Caco-2 (cell line): ENCODE results near the gene RPH3AL. TPM values are rescaled to one million over a fixed set of nuclear protein-coding genes. Genes with fewer than 3 reads are reported as not detected.

ENCODE experiments used
- BruUV-seq: library from RNA; stranded (reverse); fragments of 400-500 nt; replicated peaks from 2 replicates; lab custom pipeline; 2021; lab: Mats Ljungman, UMichigan
- CTCF ChIA-PET: fragments of 300-600 bp; sonication (Branson Sonifier 250); formaldehyde crosslinking; loops from one replicate; lab custom pipeline; 2022; ENCODE audit warnings: antibody characterized with exemption; lab: Charles Lee
- POLR2A ChIA-PET: fragments of 300-600 bp; sonication (Branson Sonifier 250); formaldehyde crosslinking; loops from one replicate; lab custom pipeline; 2022; ENCODE audit warnings: antibody characterized with exemption; lab: Charles Lee
- DNase-seq, 2 experiments: peaks; one replicate each; pipeline versions ENCODE4 v3.0.0 to v3.0.0-alpha.2; 2020 to 2022
- H3K27me3 ChIP-seq: replicated peaks from 2 replicates; pipeline ENCODE4 v1.6.0; 2011; ENCODE audit warnings: low read length; ENCODE audit not compliant: control insufficient read depth, insufficient read depth
- H3K36me3 ChIP-seq: 2 replicates; pipeline ENCODE4 v1.5.1; 2011; ENCODE audit warnings: low read length; ENCODE audit not compliant: control insufficient read depth, insufficient read depth
- H3K4me1 ChIP-seq: fragments of 250-450 bp; sonication (Bioruptor Pico); 2 replicates; pipeline ENCODE4 v1.5.1; 2020; ENCODE audit warnings: mild to moderate bottlenecking
- H3K4me3 ChIP-seq: 2 replicates; pipeline ENCODE4 v1.5.1; 2011; ENCODE audit warnings: low read depth, mild to moderate bottlenecking, control low read depth, low read length
- H3K9me3 ChIP-seq: fragments of 250-450 bp; sonication (Bioruptor Pico); 2 replicates; pipeline ENCODE4 v1.5.1; 2020; ENCODE audit warnings: mild to moderate bottlenecking, moderate library complexity
- H3K27ac Mint-ChIP-seq: one replicate; pipeline ENCODE4 v1.8.0; 2022; ENCODE audit warnings: mixed read lengths; ENCODE audit not compliant: unreplicated experiment
- H3K27me3 Mint-ChIP-seq: one replicate; pipeline ENCODE4 v1.8.0; 2022; ENCODE audit warnings: mixed read lengths; ENCODE audit not compliant: insufficient read depth, unreplicated experiment
- H3K36me3 Mint-ChIP-seq: one replicate; pipeline ENCODE4 v1.8.0; 2022; ENCODE audit warnings: mild to moderate bottlenecking, mixed read lengths; ENCODE audit not compliant: insufficient read depth, unreplicated experiment
- H3K4me1 Mint-ChIP-seq: one replicate; pipeline ENCODE4 v1.8.0; 2022; ENCODE audit warnings: low read depth, mixed read lengths; ENCODE audit not compliant: unreplicated experiment
- H3K4me3 Mint-ChIP-seq: one replicate; pipeline ENCODE4 v1.8.0; 2022; ENCODE audit warnings: mild to moderate bottlenecking, moderate library complexity, mixed read lengths; ENCODE audit not compliant: unreplicated experiment
- H3K9me3 Mint-ChIP-seq: one replicate; pipeline ENCODE4 v1.8.0; 2022; ENCODE audit warnings: mixed read lengths; ENCODE audit not compliant: unreplicated experiment
- CTCF ChIP-seq, 2 experiments: fragments of 200-600 bp in 1 of 2; IDR thresholded peaks; 1 replicate in 1 of 2; 2 replicates in 1 of 2; pipeline versions ENCODE4 v1.5.1 to v1.8.0; 2011 to 2022; ENCODE audit warnings: antibody characterized with exemption in 1 of 2, control low read depth in 1 of 2, inconsistent platforms in 1 of 2, low read depth in 1 of 2, low read length in 1 of 2, mild to moderate bottlenecking in 1 of 2, moderate library complexity in 1 of 2; ENCODE audit not compliant: insufficient read depth in 1 of 2, severe bottlenecking in 1 of 2, unreplicated experiment in 1 of 2
- intact Hi-C: fragments of 100-400 bp; cut with micrococcal nuclease; formaldehyde crosslinking; loops from one replicate; pipeline ENCODE4 v1.10.0; 2022; ENCODE audit not compliant: unreplicated experiment
- total RNA-seq: library from RNA; stranded (reverse); gene quantifications from 2 replicates; pipeline ENCODE4 v1.2.3, GENCODE V29; 2022

Gene RPH3AL
- total RNA-seq, 1 experiment from 2014 or later, result 36.0 TPM

GRCh38 chr17:193426-193810 is 159.2 kb downstream of the RPH3AL start:
- POLR2A ChIA-PET, result no interaction called here
- no peak overlapping the region for H3K4me3 ChIP-seq

GRCh38 chr17:192666-193425 is 159.8 kb downstream of the RPH3AL start:
- Mint-ChIP-seq H3K27ac (no peak overlapping the region), H3K9me3 (peaks cover 10% of the 10 kb centered on the region), H3K4me3 (no peak overlapping the region), H3K36me3 (peaks cover 7% of the 10 kb centered on the region), H3K27me3 (peaks cover 12% of the 10 kb centered on the region), H3K4me1 (no peaks in the 10 kb centered on the region)
- no peak for TF ChIP-seq CTCF (IDR thresholded peaks at IDR 0.05; ENCODE audit: insufficient read depth in 1 of 2, low read depth in 1 of 2, low read length in 1 of 2, severe bottlenecking in 1 of 2, unreplicated experiment in 1 of 2)
- Histone ChIP-seq H3K36me3 (no peaks in the 10 kb centered on the region), H3K4me1 (no peaks in the 10 kb centered on the region), H3K9me3 (0 out of 2 replicates have a peak, but pooled peaks cover 7% of the 10 kb centered on the region), H3K27me3 (no peaks in the 10 kb centered on the region), H3K4me3 (no peak overlapping the region)
- CTCF ChIA-PET, result no interaction called here
- intact Hi-C loops, result no loop called here
- POLR2A ChIA-PET, result no interaction called here
- no TSS peak for BruUV-seq
- no peak for DNase-seq

More at GRCh38 chr17:193426-193810, 159.2 kb downstream of the RPH3AL start:
- H3K36me3 ChIP-seq, result no peaks in the 10 kb centered on the region
- 0 out of 2 replicates have a peak, but pooled peaks cover 7% of the 10 kb centered on the region for H3K9me3 ChIP-seq
- CTCF ChIA-PET, result no interaction called here
- no peaks in the 10 kb centered on the region for H3K27me3 ChIP-seq
- Mint-ChIP-seq H3K4me1 (no peaks in the 10 kb centered on the region), H3K36me3 (peaks cover 7% of the 10 kb centered on the region), H3K27ac (no peak overlapping the region), H3K27me3 (peaks cover 11% of the 10 kb centered on the region), H3K4me3 (no peak overlapping the region), H3K9me3 (peaks cover 10% of the 10 kb centered on the region)
- intact Hi-C loops, result no loop called here
- no TSS peak for BruUV-seq
- no peak for TF ChIP-seq CTCF (IDR thresholded peaks at IDR 0.05; ENCODE audit: insufficient read depth in 1 of 2, low read depth in 1 of 2, low read length in 1 of 2, severe bottlenecking in 1 of 2, unreplicated experiment in 1 of 2)
- no peak for DNase-seq
- no peaks in the 10 kb centered on the region for H3K4me1 ChIP-seq

DNA sequence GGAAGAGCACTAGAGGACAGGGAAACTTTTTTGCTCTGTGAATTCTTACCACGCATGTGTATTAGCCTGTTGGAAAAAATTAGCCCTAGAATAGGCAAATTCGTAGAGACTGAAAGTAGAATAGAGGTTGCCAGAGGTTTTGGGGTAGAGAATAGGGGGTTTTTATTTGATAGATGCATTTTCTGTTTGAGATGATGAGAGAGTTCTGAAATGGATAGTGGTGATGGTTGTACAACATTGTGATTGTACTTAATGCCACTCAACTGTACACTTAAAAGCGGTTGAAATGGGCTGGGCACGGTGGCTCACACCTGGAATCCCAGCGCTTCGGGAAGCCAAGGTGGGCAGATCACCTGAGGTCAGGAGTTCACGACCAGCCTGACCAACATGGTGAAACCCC is 163.2 kb downstream of the RPH3AL start:
- Mint-ChIP-seq H3K9me3 (peaks cover 10% of the 10 kb centered on the region), H3K4me3 (no peak overlapping the region), H3K27ac (no peak overlapping the region), H3K36me3 (peaks cover 7% of the 10 kb centered on the region), H3K27me3 (peaks cover 25% of the 10 kb centered on the region), H3K4me1 (no peaks in the 10 kb centered on the region)
- intact Hi-C loops, result no loop called here
- POLR2A ChIA-PET, result no interaction called here
- no TSS peak for BruUV-seq
- H3K4me3 ChIP-seq, result no peak overlapping the region
- TF ChIP-seq CTCF (IDR thresholded peaks at IDR 0.05; ENCODE audit: insufficient read depth in 1 of 2, low read depth in 1 of 2, low read length in 1 of 2, severe bottlenecking in 1 of 2, unreplicated experiment in 1 of 2), result no peak
- CTCF ChIA-PET, result no interaction called here
- no peak for DNase-seq
- H3K9me3 ChIP-seq, result 0 out of 2 replicates have a peak, but pooled peaks cover 7% of the 10 kb centered on the region
- H3K36me3 ChIP-seq, result no peaks in the 10 kb centered on the region
- H3K27me3 ChIP-seq, result no peaks in the 10 kb centered on the region; the same call in 1 of the 2 replicates
- no peaks in the 10 kb centered on the region for H3K4me1 ChIP-seq
